Neuronal stem cell (in vitro differentiated cells): ENCODE results near the gene MAGEA9B.
"Not testable (repeated sequence)": the region's sequence is repeated elsewhere in the genome, so short reads cannot be mapped to it uniquely, and the experiment has no call there.

Experiments used
- DNase-seq: peaks from one replicate; pipeline ENCODE4 v3.0.0-alpha.2; 2013; ENCODE audit warnings: low spot score
- H2AFZ ChIP-seq: one replicate; pipeline ENCODE4 v1.6.1; 2013; ENCODE audit warnings: mild to moderate bottlenecking, low read length, inconsistent platforms
- H2AK5ac ChIP-seq: 2 replicates; pipeline ENCODE4 v1.6.1; 2013; ENCODE audit warnings: low read depth, mild to moderate bottlenecking, inconsistent platforms, low read length, moderate library complexity, mixed read lengths
- H2BK120ac ChIP-seq: 2 replicates; pipeline ENCODE4 v1.6.1; 2013; ENCODE audit warnings: low read depth, mild to moderate bottlenecking, inconsistent platforms, low read length, moderate library complexity, mixed read lengths
- H2BK12ac ChIP-seq: one replicate; pipeline ENCODE4 v1.6.1; 2013; ENCODE audit warnings: low read length, inconsistent platforms
- H2BK15ac ChIP-seq: 2 replicates; pipeline ENCODE4 v1.6.1; 2013; ENCODE audit warnings: mild to moderate bottlenecking, low read length, inconsistent platforms, mixed read lengths
- H2BK5ac ChIP-seq: one replicate; pipeline ENCODE4 v1.6.1; 2013; ENCODE audit warnings: inconsistent platforms, mild to moderate bottlenecking, low read length, moderate library complexity
- H3K14ac ChIP-seq: one replicate; pipeline ENCODE4 v1.6.1; 2013; ENCODE audit warnings: low read length, inconsistent platforms
- H3K18ac ChIP-seq: 2 replicates; pipeline ENCODE4 v1.6.1; 2013; ENCODE audit warnings: low read length, inconsistent platforms
- H3K23ac ChIP-seq: 2 replicates; pipeline ENCODE4 v1.6.1; 2013; ENCODE audit warnings: low read depth, mild to moderate bottlenecking, mixed read lengths, low read length, inconsistent platforms; ENCODE audit not compliant: poor library complexity
- H3K27ac ChIP-seq: replicated peaks from 3 replicates; pipeline ENCODE4 v1.5.1; 2013; ENCODE audit warnings: low read length, inconsistent platforms
- H3K27me3 ChIP-seq, 3 experiments: 2 replicates each; pipeline ENCODE4 v1.6.1; 2013; ENCODE audit warnings: low read length in 3 of 3, mild to moderate bottlenecking in 2 of 3, inconsistent platforms in 1 of 3, low read depth in 1 of 3, mixed read lengths in 1 of 3, moderate library complexity in 1 of 3; ENCODE audit not compliant: control insufficient read depth in 3 of 3, insufficient read depth in 3 of 3
- H3K36me3 ChIP-seq, 2 donors: replicated peaks in 1 of 2; 2 replicates each; pipeline ENCODE4 v1.6.1; 2013; ENCODE audit warnings: low read length in 2 of 2; ENCODE audit not compliant: control insufficient read depth in 2 of 2, insufficient read depth in 2 of 2
- H3K4ac ChIP-seq: 2 replicates; pipeline ENCODE4 v1.6.1; 2013; ENCODE audit warnings: inconsistent platforms, mild to moderate bottlenecking, low read length, moderate library complexity
- H3K4me1 ChIP-seq, 2 donors: 1 replicate in 1 of 2; 2 replicates in 1 of 2; pipeline ENCODE4 v1.6.1; 2013; ENCODE audit warnings: low read length in 2 of 2, low read depth in 1 of 2; ENCODE audit not compliant: control insufficient read depth in 2 of 2, insufficient read depth in 1 of 2
- H3K4me2 ChIP-seq: one replicate; pipeline ENCODE4 v1.6.1; 2013; ENCODE audit warnings: mild to moderate bottlenecking, low read length, inconsistent platforms; ENCODE audit not compliant: insufficient read depth, poor library complexity, severe bottlenecking
- H3K4me3 ChIP-seq, 2 donors: 2 replicates each; pipeline ENCODE4 v1.5.1; 2013; ENCODE audit warnings: low read length in 2 of 2, mild to moderate bottlenecking in 2 of 2, inconsistent platforms in 1 of 2, moderate library complexity in 1 of 2
- H3K79me1 ChIP-seq: one replicate; pipeline ENCODE4 v1.6.1; 2013; ENCODE audit warnings: low read depth, mild to moderate bottlenecking, inconsistent platforms, low read length, moderate library complexity
- H3K9ac ChIP-seq: one replicate; pipeline ENCODE4 v1.6.1; 2013; ENCODE audit warnings: mild to moderate bottlenecking, low read depth, low read length, inconsistent platforms; ENCODE audit not compliant: poor library complexity
- H3K9me3 ChIP-seq, 2 donors: replicated peaks in 1 of 2; 2 replicates each; pipeline versions ENCODE3 to v1.6.1; 2013; ENCODE audit warnings: low read length in 2 of 2, mild to moderate bottlenecking in 2 of 2, inconsistent platforms in 1 of 2, low read depth in 1 of 2, mixed read lengths in 1 of 2, moderate library complexity in 1 of 2; ENCODE audit not compliant: control insufficient read depth in 2 of 2, insufficient read depth in 1 of 2
- H4K8ac ChIP-seq: one replicate; pipeline ENCODE4 v1.6.1; 2013; ENCODE audit warnings: low read depth, mild to moderate bottlenecking, inconsistent platforms, low read length, moderate library complexity
- H4K91ac ChIP-seq: one replicate; pipeline ENCODE4 v1.6.1; 2013; ENCODE audit warnings: low read length, low read depth, mild to moderate bottlenecking, inconsistent platforms; ENCODE audit not compliant: poor library complexity
- WGBS, 2 donors: extraction: QIAGEN DNeasy Blood & Tissue Kit; methylation state at CpG; one replicate each; pipeline ENCODE4 v1.1.7; 2013; ENCODE audit warnings: missing lambda C conversion rate in 2 of 2, mixed read lengths in 1 of 2; ENCODE audit not compliant: insufficient read length in 2 of 2, insufficient replicate concordance in 1 of 2; ENCODE audit errors: extremely low coverage in 2 of 2; 5-methylcytosine and 5-hydroxymethylcytosine counted together

MAGEA9B gene

DNA sequence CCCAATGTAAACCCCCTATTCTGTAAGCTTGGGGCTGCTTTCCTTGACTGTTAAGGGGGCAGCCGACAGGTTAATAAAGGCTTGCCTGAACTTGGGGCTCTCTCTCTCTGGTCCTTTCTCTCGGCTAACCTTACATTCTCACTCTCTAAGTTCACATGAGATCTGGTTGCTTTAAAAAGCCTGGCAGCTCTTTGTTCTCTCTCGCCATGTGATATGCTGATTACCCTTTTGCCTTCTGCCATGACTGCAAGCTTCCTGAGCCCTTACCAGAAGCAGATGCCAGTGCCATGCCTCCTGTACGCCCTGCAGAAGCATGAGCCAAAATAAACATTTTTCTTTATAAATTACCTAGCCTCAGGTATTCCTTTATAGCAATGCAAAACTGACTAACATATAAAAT, 32.0 kb downstream of the MAGEA9B start:
- H2BK12ac ChIP-seq, H3K4me1 ChIP-seq, H3K79me1 ChIP-seq, H3K9ac ChIP-seq, H2AFZ ChIP-seq, H3K4me3 ChIP-seq, H3K9me3 ChIP-seq, DNase-seq, H3K27ac ChIP-seq, H3K4ac ChIP-seq, H4K91ac ChIP-seq, H2BK5ac ChIP-seq, H2AK5ac ChIP-seq, H3K4me2 ChIP-seq, H3K18ac ChIP-seq, H3K36me3 ChIP-seq, H4K8ac ChIP-seq, H3K27me3 ChIP-seq, H3K14ac ChIP-seq, H3K23ac ChIP-seq, H2BK120ac ChIP-seq, H2BK15ac ChIP-seq: not testable (repeated sequence)
- no CpG with 5 or more reads among the region's 4 CpGs for WGBS, 2 donors

DNA sequence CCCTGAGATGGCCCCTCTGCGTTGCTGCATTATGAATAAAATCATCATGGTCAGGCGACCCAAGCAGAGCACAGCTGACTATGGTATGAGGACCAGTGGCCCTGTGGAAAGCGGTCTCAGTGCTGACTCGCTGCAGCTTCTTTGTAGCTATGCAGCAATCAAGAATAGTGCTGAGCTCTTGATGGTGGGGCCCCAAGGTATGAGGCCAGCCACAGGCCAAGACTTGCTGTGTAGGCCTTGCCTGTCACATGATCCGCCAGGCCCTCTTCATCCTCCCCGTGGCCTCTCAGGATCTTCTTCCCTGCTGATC, 35.4 kb downstream of the MAGEA9B start:
- H3K79me1 ChIP-seq, H3K9me3 ChIP-seq, H4K91ac ChIP-seq, H3K23ac ChIP-seq, H3K9ac ChIP-seq, H3K4me2 ChIP-seq, H3K14ac ChIP-seq, H3K4ac ChIP-seq, H3K4me1 ChIP-seq, H3K18ac ChIP-seq, H4K8ac ChIP-seq, H2BK5ac ChIP-seq, H2AK5ac ChIP-seq, H2AFZ ChIP-seq, H2BK12ac ChIP-seq, DNase-seq, H3K27ac ChIP-seq, H3K27me3 ChIP-seq, H2BK120ac ChIP-seq, H2BK15ac ChIP-seq, H3K4me3 ChIP-seq, H3K36me3 ChIP-seq: not testable (repeated sequence)
- WGBS, 2 donors, result no CpG with 5 or more reads among the region's 6 CpGs

- H4K8ac ChIP-seq, H2BK12ac ChIP-seq, H3K4me1 ChIP-seq, H3K79me1 ChIP-seq, H3K18ac ChIP-seq, H3K4me3 ChIP-seq, H3K23ac ChIP-seq, H2AK5ac ChIP-seq, H3K36me3 ChIP-seq, H2AFZ ChIP-seq, H4K91ac ChIP-seq, H2BK5ac ChIP-seq, H3K4me2 ChIP-seq, H3K4ac ChIP-seq, H3K27ac ChIP-seq, H3K9ac ChIP-seq, H3K14ac ChIP-seq, H2BK120ac ChIP-seq, DNase-seq, H2BK15ac ChIP-seq, H3K27me3 ChIP-seq, H3K9me3 ChIP-seq: not testable (repeated sequence)
- no CpG with 5 or more reads among the region's 4 CpGs for WGBS, 2 donors
These were observed 35.9 kb downstream of the MAGEA9B start for GRCh38 chrX:149551245-149551938.

GRCh38 chrX:149550454-149550853, 36.8 kb downstream of the MAGEA9B start:
- not testable (repeated sequence) for H2AK5ac ChIP-seq, H3K4ac ChIP-seq, H3K4me2 ChIP-seq, H3K9me3 ChIP-seq, H2BK120ac ChIP-seq, DNase-seq, H4K91ac ChIP-seq, H2BK15ac ChIP-seq, H3K14ac ChIP-seq, H3K27ac ChIP-seq, H3K79me1 ChIP-seq, H3K27me3 ChIP-seq, H3K4me1 ChIP-seq, H3K23ac ChIP-seq, H3K36me3 ChIP-seq, H2BK12ac ChIP-seq, H2BK5ac ChIP-seq, H3K9ac ChIP-seq, H4K8ac ChIP-seq, H2AFZ ChIP-seq, H3K4me3 ChIP-seq, H3K18ac ChIP-seq
- no CpG with 5 or more reads among the region's 1 CpG for WGBS, 2 donors
